Upper lobe of left lung (tissue), 4 donors: ENCODE data around the gene IRAK4.

ENCODE experiments used
- EP300 ChIP-seq, 4 donors: sonication (generic); formaldehyde crosslinking; IDR thresholded peaks; one replicate each; pipeline ENCODE4 v1.5.1; 2017; ENCODE audit warnings: antibody characterized with exemption in 4 of 4, control low read depth in 2 of 4
- POLR2A ChIP-seq, 4 donors: fragments of 450-650 bp; IDR thresholded peaks; one replicate each; pipeline ENCODE4 v1.5.1; 2016 to 2017; ENCODE audit warnings: antibody characterized with exemption in 4 of 4, mild to moderate bottlenecking in 2 of 4
- POLR2AphosphoS5 ChIP-seq, 2 donors: sonication (generic); formaldehyde crosslinking; IDR thresholded peaks; one replicate each; pipeline ENCODE4 v1.5.1; 2017; ENCODE audit warnings: antibody characterized with exemption in 2 of 2
- TF ChIP-seq, protein P1 (sequence below), 6 experiments: fragments of 450-650 bp in 4 of 6; fragments of 200-600 bp in 2 of 6; sonication (generic) in 2 of 6; IDR thresholded peaks; one replicate each; pipeline ENCODE4 v1.5.1; 2016 to 2019; ENCODE audit warnings: antibody characterized with exemption in 6 of 6

DNA sequence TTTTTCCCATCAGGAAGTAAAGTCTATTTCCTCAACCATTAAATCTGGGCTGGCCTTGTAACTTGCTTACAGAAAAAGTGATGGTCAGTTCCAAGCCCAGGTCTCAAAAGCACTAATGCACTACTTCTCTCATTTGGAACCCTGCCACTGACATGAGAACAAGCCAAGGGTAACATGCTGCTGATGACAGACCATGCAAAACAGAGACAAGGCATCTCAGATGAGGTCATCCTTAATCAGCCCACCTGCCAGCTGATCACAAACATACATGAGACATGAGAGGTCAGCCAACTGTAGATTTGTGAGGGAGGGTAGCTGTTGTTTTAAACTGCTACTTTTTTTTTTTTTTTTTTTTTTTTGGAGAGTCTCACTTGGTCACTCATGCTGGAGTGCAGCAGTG, 31.2 kb downstream of the IRAK4 start:
- TF ChIP-seq, protein P1, sequence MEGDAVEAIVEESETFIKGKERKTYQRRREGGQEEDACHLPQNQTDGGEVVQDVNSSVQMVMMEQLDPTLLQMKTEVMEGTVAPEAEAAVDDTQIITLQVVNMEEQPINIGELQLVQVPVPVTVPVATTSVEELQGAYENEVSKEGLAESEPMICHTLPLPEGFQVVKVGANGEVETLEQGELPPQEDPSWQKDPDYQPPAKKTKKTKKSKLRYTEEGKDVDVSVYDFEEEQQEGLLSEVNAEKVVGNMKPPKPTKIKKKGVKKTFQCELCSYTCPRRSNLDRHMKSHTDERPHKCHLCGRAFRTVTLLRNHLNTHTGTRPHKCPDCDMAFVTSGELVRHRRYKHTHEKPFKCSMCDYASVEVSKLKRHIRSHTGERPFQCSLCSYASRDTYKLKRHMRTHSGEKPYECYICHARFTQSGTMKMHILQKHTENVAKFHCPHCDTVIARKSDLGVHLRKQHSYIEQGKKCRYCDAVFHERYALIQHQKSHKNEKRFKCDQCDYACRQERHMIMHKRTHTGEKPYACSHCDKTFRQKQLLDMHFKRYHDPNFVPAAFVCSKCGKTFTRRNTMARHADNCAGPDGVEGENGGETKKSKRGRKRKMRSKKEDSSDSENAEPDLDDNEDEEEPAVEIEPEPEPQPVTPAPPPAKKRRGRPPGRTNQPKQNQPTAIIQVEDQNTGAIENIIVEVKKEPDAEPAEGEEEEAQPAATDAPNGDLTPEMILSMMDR (IDR thresholded peaks at IDR 0.05) = no peak
- no peak for TF ChIP-seq POLR2A (IDR thresholded peaks at IDR 0.05)
- no peak for TF ChIP-seq POLR2AphosphoS5 (IDR thresholded peaks at IDR 0.05)
- TF ChIP-seq EP300 (IDR thresholded peaks at IDR 0.05) = no peak
